AG04449 (cell line): Measurements from ENCODE around the gene EOGT.

ENCODE experiments used
- CTCF ChIA-PET: fragments of 350-600 bp; formaldehyde crosslinking; extraction: SDS; loops from one replicate; lab custom pipeline; 2021; ENCODE audit warnings: antibody characterized with exemption; lab: Yijun Ruan, JAX
- POLR2A ChIA-PET: fragments of 400-600, 350-600 bp; formaldehyde crosslinking; extraction: SDS; loops from one replicate; lab custom pipeline; 2020; ENCODE audit warnings: antibody characterized with exemption, inconsistent platforms; lab: Yijun Ruan, JAX
- DNase-seq: peaks from one replicate; pipeline ENCODE4 v3.0.0-alpha.2; 2010; ENCODE audit warnings: low read depth, low spot score
- H3K4me3 ChIP-seq: 2 replicates; pipeline ENCODE4 v1.5.1; 2011; ENCODE audit warnings: low read depth, mild to moderate bottlenecking, control low read depth, low read length
- CTCF ChIP-seq: IDR thresholded peaks from one replicate; pipeline ENCODE4 v1.5.1; 2011; ENCODE audit warnings: mild to moderate bottlenecking, moderate library complexity, low read length, control low read depth, inconsistent platforms; ENCODE audit not compliant: insufficient read depth; ENCODE audit errors: missing control alignments

The EOGT gene

GRCh38 chr3:69016102-69016501 lies 2.6 kb upstream of the EOGT start:
- no peak for TF ChIP-seq CTCF
- no peak overlapping the region for H3K4me3 ChIP-seq
- DNase-seq: no peak
- ChIA-PET CTCF (interaction anchor here (1.0 kb wide), 1 partner anchor 9 kb away, joined by 4 read pairs; no protein-coding TSS in a partner anchor), POLR2A (no interaction called here)

- DNase-seq: no peak
These were observed 617 bp upstream of the EOGT start for GRCh38 chr3:69014022-69014580.

GRCh38 chr3:69012800-69013252 lies 658 bp downstream of the EOGT start:
- ChIA-PET CTCF (interaction anchor here (1.0 to 4.6 kb wide), 7 partner anchors 7 to 62 kb away, joined by 3 to 24 read pairs (median 4); no protein-coding TSS in a partner anchor), POLR2A (interaction anchor here (1.0 to 1.7 kb wide), 3 partner anchors 19 to 73 kb away, joined by 3 to 4 read pairs (median 4); no protein-coding TSS in a partner anchor)
- TF ChIP-seq CTCF: peak; percentile 19
- H3K4me3 ChIP-seq: peak overlapping the region; percentile 72
- DNase-seq: no peak

More at GRCh38 chr3:69014022-69014580, 617 bp upstream of the EOGT start:
- no peak for TF ChIP-seq CTCF
- POLR2A ChIA-PET: interaction anchor here (0.8 to 1.4 kb wide), 4 partner anchors 17 to 72 kb away, joined by 3 to 4 read pairs (median 3); no protein-coding TSS in a partner anchor
- CTCF ChIA-PET: interaction anchor here (0.6 to 4.6 kb wide), 8 partner anchors 9 to 106 kb away, joined by 3 to 24 read pairs (median 4); no protein-coding TSS in a partner anchor
- H3K4me3 ChIP-seq: peak overlapping the region; percentile 72

- ChIA-PET CTCF (interaction anchor here (1.4 to 4.6 kb wide), 4 partner anchors 9 to 63 kb away, joined by 3 to 24 read pairs (median 4); no protein-coding TSS in a partner anchor), POLR2A (interaction anchor here (1.7 kb wide), 1 partner anchor 72 kb away, joined by 4 read pairs; no protein-coding TSS in a partner anchor)
- DNase-seq: no peak
- H3K4me3 ChIP-seq: peak overlapping the region; percentile 72
- TF ChIP-seq CTCF: no peak
These were observed 1.2 kb downstream of the EOGT start for GRCh38 chr3:69012100-69012799.

- ChIA-PET POLR2A (interaction anchor here (1.7 kb wide), 1 partner anchor 73 kb away, joined by 4 read pairs; no protein-coding TSS in a partner anchor), CTCF (interaction anchor here (0.8 to 4.6 kb wide), 3 partner anchors 9 to 15 kb away, joined by 3 to 24 read pairs (median 5); no protein-coding TSS in a partner anchor)
- no peak overlapping the region for H3K4me3 ChIP-seq
- no peak for TF ChIP-seq CTCF
- DNase-seq: no peak
These were observed 2.3 kb downstream of the EOGT start for GRCh38 chr3:69011096-69011730.
